Brain microvascular endothelial cell (primary cell): Measurements from ENCODE around the gene GRIN2C.

Experiments used
- DNase-seq: peaks from one replicate; pipeline ENCODE4 v3.0.0-alpha.2; 2020
- H3K27ac ChIP-seq: fragments of 250-450 bp; sonication (Bioruptor Pico); 2 replicates; pipeline ENCODE4 v1.5.1; 2020; ENCODE audit warnings: mild to moderate bottlenecking, moderate library complexity
- H3K27me3 ChIP-seq: fragments of 250-450 bp; sonication (Bioruptor Pico); replicated peaks from 2 replicates; pipeline ENCODE4 v1.5.1; 2020; ENCODE audit warnings: mild to moderate bottlenecking
- H3K36me3 ChIP-seq: fragments of 250-450 bp; sonication (Bioruptor Pico); replicated peaks from 2 replicates; pipeline ENCODE4 v1.5.1; 2020; ENCODE audit warnings: mild to moderate bottlenecking
- H3K4me3 ChIP-seq: 2 replicates; pipeline ENCODE4 v1.5.1; 2011; ENCODE audit warnings: low read depth, mild to moderate bottlenecking, control low read depth, low read length, moderate library complexity
- in situ Hi-C: cut with HindIII; loops from 2 replicates; pipeline ENCODE4 v1.10.0; 2017; ENCODE audit warnings: low sequenced_read_pairs, low pct_ligation_motif_present
- TF ChIP-seq, protein P1 (sequence below): IDR thresholded peaks from 2 replicates; pipeline ENCODE4 v1.5.1; 2011; ENCODE audit warnings: low read depth, mild to moderate bottlenecking, moderate library complexity, low read length, control low read depth, inconsistent platforms; ENCODE audit errors: missing control alignments

GRIN2C gene

DNA sequence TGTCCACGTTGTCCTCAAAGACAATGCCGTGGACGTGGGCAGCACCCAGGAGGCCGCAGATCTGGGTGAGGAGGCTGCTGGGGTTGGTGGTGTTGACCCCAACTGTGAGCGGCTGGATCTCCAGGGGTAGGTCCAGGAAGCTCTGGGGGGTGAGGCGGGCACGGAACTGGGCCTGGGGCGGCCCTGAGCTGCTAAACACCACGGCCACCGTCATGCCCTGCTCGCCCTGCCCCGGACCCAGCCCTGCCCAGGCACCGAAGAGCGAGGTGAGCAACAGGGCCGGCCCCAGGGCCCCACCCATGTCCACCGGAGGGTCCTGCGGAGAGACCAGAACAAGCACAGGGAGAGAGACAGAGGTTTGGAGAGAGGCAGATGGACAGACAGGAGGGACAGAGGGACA is 4.9 kb downstream of the GRIN2C start:
- no peak overlapping the region for H3K4me3 ChIP-seq
- TF ChIP-seq, protein P1, sequence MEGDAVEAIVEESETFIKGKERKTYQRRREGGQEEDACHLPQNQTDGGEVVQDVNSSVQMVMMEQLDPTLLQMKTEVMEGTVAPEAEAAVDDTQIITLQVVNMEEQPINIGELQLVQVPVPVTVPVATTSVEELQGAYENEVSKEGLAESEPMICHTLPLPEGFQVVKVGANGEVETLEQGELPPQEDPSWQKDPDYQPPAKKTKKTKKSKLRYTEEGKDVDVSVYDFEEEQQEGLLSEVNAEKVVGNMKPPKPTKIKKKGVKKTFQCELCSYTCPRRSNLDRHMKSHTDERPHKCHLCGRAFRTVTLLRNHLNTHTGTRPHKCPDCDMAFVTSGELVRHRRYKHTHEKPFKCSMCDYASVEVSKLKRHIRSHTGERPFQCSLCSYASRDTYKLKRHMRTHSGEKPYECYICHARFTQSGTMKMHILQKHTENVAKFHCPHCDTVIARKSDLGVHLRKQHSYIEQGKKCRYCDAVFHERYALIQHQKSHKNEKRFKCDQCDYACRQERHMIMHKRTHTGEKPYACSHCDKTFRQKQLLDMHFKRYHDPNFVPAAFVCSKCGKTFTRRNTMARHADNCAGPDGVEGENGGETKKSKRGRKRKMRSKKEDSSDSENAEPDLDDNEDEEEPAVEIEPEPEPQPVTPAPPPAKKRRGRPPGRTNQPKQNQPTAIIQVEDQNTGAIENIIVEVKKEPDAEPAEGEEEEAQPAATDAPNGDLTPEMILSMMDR: no peak
- in situ Hi-C loops: no loop called here

DNA sequence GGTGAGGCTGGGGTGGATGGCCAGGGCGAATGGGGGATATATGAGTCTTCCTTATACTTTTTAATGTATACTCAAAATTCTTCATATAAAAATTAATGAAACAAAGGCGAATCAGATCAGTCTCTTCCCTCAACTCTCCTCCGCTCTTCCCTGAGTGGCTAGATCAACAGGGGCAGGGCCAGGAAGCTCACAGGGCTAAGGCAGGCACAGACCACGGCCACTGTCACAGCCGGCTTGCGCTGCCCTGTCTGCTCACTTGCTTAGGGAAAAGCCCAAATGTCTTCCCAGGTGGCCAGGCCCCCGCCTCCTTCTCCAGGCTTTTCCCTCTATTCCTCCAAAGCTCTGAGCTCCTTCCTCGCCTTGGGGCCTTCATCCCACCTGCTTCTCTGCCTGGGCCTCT is 6.0 kb downstream of the GRIN2C start:
- H3K4me3 ChIP-seq: no peak overlapping the region
- TF ChIP-seq, protein P1: no peak
- in situ Hi-C loops: no loop called here
- no peak for DNase-seq
- no peaks in the 10 kb centered on the region for H3K36me3 ChIP-seq
- H3K27ac ChIP-seq: no peak overlapping the region
- H3K27me3 ChIP-seq: peaks cover 44% of the 10 kb centered on the region

More for the DNA sequence above, 4.9 kb downstream of the GRIN2C start:
- no peak overlapping the region for H3K27ac ChIP-seq
- DNase-seq: no peak
- peaks cover 53% of the 10 kb centered on the region for H3K27me3 ChIP-seq
- no peaks in the 10 kb centered on the region for H3K36me3 ChIP-seq

DNA sequence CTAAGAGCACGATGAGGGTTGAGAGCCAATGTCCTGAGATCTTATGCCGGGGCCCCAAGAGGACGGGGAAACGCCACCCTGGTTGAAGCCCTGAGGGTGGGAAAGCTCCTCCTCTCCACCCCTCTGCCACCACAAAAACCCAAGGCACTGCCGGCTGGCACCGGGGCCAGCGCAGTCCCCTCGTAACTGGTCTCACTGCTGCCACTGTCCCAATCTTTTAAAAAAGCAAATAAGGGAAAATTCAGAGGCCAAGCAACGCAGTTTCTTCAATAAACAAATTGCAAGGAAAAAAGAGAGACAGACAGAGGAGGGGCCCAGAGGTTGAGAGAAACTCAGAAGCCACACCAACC is 6.7 kb downstream of the GRIN2C start:
- in situ Hi-C loops: no loop called here
- Histone ChIP-seq H3K27me3 (peaks cover 43% of the 10 kb centered on the region), H3K4me3 (no peak overlapping the region), H3K36me3 (no peaks in the 10 kb centered on the region), H3K27ac (no peak overlapping the region)
- TF ChIP-seq, protein P1: no peak
- DNase-seq: no peak

DNA sequence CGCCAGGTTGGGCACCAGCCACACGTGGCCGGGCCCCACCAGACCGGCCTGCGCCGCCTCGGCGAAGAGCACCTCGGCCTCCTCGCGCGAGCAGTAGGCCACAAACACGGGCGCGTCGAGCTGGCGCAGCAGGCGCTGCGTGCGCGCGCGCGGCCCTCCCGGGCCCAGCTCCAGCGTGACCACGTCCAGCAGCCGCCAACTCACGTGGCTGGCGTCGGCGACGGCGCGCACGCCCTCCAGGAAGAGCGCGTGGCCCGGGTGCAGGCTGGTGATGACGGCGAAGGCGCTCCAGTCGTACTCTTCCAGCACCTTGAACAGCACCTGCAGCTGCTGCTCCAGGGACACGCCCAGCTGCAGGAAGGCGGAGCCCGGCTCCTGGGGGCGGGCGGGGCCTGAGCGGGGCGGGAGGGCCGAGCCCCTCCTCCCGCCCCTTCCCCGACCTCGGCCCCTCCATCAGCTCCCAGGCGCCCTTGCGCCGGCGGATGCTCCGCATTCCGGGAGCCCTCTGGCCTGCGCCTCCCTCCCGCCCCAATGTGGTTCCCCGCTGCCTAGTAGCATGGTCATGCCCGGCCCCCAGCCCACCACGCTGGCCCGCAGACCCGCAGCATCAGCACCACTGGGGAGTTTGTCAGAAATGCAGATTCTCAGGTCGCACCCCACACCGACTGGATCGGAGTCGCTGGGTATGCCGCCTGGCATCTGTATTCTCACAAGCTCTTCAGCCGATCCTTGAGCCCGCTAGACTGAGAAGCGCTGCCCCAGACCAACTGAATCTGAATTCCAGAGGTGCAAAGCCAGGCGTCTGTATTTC is 7.2 kb downstream of the GRIN2C start:
- H3K27ac ChIP-seq: no peak overlapping the region
- no peak for DNase-seq
- H3K36me3 ChIP-seq: no peaks in the 10 kb centered on the region
- TF ChIP-seq, protein P1: no peak
- in situ Hi-C loops: no loop called here
- H3K4me3 ChIP-seq: no peak overlapping the region
- peaks cover 41% of the 10 kb centered on the region for H3K27me3 ChIP-seq

DNA sequence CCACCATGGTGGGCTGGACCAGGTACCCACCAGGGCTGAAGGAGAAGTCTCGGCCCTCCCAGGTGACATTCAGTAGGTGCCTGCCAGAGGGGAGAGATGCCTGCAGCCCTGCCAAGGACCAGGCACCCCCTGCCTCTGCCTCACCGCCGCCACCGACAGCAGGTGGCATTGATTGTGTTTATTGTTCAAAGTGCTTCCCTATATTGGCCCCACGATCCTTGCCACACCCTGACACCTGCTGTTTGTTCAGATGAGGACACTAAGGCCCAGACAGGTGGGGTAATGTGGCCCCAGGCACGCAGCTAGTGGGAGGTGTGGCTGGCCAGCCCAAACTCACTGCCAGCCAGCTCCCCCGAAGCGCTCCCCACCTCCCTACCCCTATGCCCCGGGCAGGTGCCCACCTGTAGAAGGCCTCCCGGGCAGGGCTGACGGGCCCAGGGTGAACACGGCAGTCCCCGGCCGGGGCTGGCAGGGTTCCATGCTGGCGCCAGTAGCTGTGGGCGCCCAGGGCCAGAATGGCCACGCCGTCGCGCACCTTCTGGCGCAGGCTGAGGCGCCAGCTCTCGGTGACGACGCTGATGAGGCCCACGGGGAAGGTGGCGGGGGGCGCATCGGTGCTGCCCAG is 8.0 kb downstream of the GRIN2C start:
- in situ Hi-C loops: no loop called here
- TF ChIP-seq, protein P1: no peak
- Histone ChIP-seq H3K27me3 (peaks cover 35% of the 10 kb centered on the region), H3K4me3 (no peak overlapping the region), H3K27ac (no peak overlapping the region), H3K36me3 (no peaks in the 10 kb centered on the region)
- DNase-seq: no peak
